ENCODE results near the gene ZNF23.

- TF ChIP-seq GATA3 (IDR thresholded peaks at IDR 0.05; ENCODE audit: low read depth, low read length) (no peak), GATA2 (IDR thresholded peaks at IDR 0.05; ENCODE audit: low read depth, low read length) (no peak)
Measured at GRCh38 chr16:71402007-71402406, 60.0 kb downstream of the ZNF23 start.

Data from SH-SY5Y (cell line).